Measurements from ENCODE around the gene BANP.
A peak's percentile ranks its signal among the peaks of the same experiment; 100 is the strongest.
"Not testable (repeated sequence)": the region's sequence is repeated elsewhere in the genome, so short reads cannot be mapped to it uniquely, and the experiment has no call there.

The BANP gene

GRCh38 chr16:88022076-88023042, 71.1 kb downstream of the BANP start:
- H3K4me3 ChIP-seq (ENCODE audit: low read depth, low read length), result no peak overlapping the region
- H3K4me1 ChIP-seq (ENCODE audit: control insufficient read depth in 1 of 2, insufficient read depth in 2 of 2, low read length in 2 of 2), result no peaks in the 10 kb centered on the region
- no peak overlapping the region for H2BK12ac ChIP-seq (ENCODE audit: low read length)
- no peak overlapping the region for H4K91ac ChIP-seq (ENCODE audit: low read depth, low read length)
- DNase-seq, result no peak
- no peak overlapping the region for H3K23ac ChIP-seq (ENCODE audit: low read length)
- H4K12ac ChIP-seq (ENCODE audit: low read depth, low read length), result no peak overlapping the region
- H3K18ac ChIP-seq (ENCODE audit: low read length), result no peak overlapping the region
- no peak overlapping the region for H3K27ac ChIP-seq (ENCODE audit: low read depth, low read length)
- no peaks in the 10 kb centered on the region for H3K79me2 ChIP-seq (ENCODE audit: control insufficient read depth, insufficient read depth, low read length, poor library complexity)
- H2BK120ac ChIP-seq (ENCODE audit: insufficient read depth, low read length, poor library complexity), result no peak overlapping the region
- H2BK5ac ChIP-seq (ENCODE audit: low read depth, low read length, poor library complexity), result no peak overlapping the region
- H2AK5ac ChIP-seq (ENCODE audit: low read length), result no peak overlapping the region
- peaks cover 42 to 48% of the 10 kb centered on the region in 2 experiments for H3K36me3 ChIP-seq (ENCODE audit: control insufficient read depth in 1 of 2, insufficient read depth in 2 of 2, low read length in 2 of 2)
- H3K4me2 ChIP-seq (ENCODE audit: low read length), result no peak overlapping the region
- no peaks in the 10 kb centered on the region for H3K79me1 ChIP-seq (ENCODE audit: low read length)
- peaks cover 2% of the 10 kb centered on the region for H3K9me3 ChIP-seq (ENCODE audit: insufficient read depth, low read depth, low read length)
- H3K4ac ChIP-seq (ENCODE audit: low read depth, low read length), result no peak overlapping the region
- no peak overlapping the region for H4K8ac ChIP-seq (ENCODE audit: low read depth, low read length)
- H3K14ac ChIP-seq (ENCODE audit: low read length), result no peak overlapping the region
- no peak overlapping the region for H2AFZ ChIP-seq (ENCODE audit: insufficient read depth, low read length, poor library complexity)
- H3K9ac ChIP-seq (ENCODE audit: low read length), result no peak overlapping the region
- no CpG with 5 or more reads among the region's 23 CpGs for WGBS (ENCODE audit: extremely low coverage, insufficient coverage, insufficient read length)
- H3K27me3 ChIP-seq (ENCODE audit: insufficient read depth, low read length), result no peaks in the 10 kb centered on the region

GRCh38 chr16:88023366-88023765, 72.1 kb downstream of the BANP start:
- no peaks in the 10 kb centered on the region for H3K79me2 ChIP-seq (ENCODE audit: control insufficient read depth, insufficient read depth, low read length, poor library complexity)
- H2BK12ac ChIP-seq (ENCODE audit: low read length), result no peak overlapping the region
- H3K36me3 ChIP-seq (ENCODE audit: control insufficient read depth in 1 of 2, insufficient read depth in 2 of 2, low read length in 2 of 2), result peaks cover 40 to 47% of the 10 kb centered on the region in 2 experiments
- H3K23ac ChIP-seq (ENCODE audit: low read length), result no peak overlapping the region
- H3K4me3 ChIP-seq (ENCODE audit: low read depth, low read length), result no peak overlapping the region
- H3K9ac ChIP-seq (ENCODE audit: low read length), result no peak overlapping the region
- no peak for DNase-seq
- H3K79me1 ChIP-seq (ENCODE audit: low read length), result no peaks in the 10 kb centered on the region
- no peak overlapping the region for H2BK5ac ChIP-seq (ENCODE audit: low read depth, low read length, poor library complexity)
- no peak overlapping the region for H2BK120ac ChIP-seq (ENCODE audit: insufficient read depth, low read length, poor library complexity)
- no peak overlapping the region for H4K91ac ChIP-seq (ENCODE audit: low read depth, low read length)
- no peak overlapping the region for H3K4me2 ChIP-seq (ENCODE audit: low read length)
- H4K12ac ChIP-seq (ENCODE audit: low read depth, low read length), result no peak overlapping the region
- H3K14ac ChIP-seq (ENCODE audit: low read length), result no peak overlapping the region
- no CpG with 5 or more reads among the region's 12 CpGs for WGBS (ENCODE audit: extremely low coverage, insufficient coverage, insufficient read length)
- no peak overlapping the region for H2AK5ac ChIP-seq (ENCODE audit: low read length)
- H3K27ac ChIP-seq (ENCODE audit: low read depth, low read length), result no peak overlapping the region
- no peak overlapping the region for H3K18ac ChIP-seq (ENCODE audit: low read length)
- H3K4ac ChIP-seq (ENCODE audit: low read depth, low read length), result no peak overlapping the region
- H2AFZ ChIP-seq (ENCODE audit: insufficient read depth, low read length, poor library complexity), result no peak overlapping the region
- peaks cover 0 to 7% of the 10 kb centered on the region in 2 experiments for H3K4me1 ChIP-seq (ENCODE audit: control insufficient read depth in 1 of 2, insufficient read depth in 2 of 2, low read length in 2 of 2)
- no peaks in the 10 kb centered on the region for H3K27me3 ChIP-seq (ENCODE audit: insufficient read depth, low read length)
- H4K8ac ChIP-seq (ENCODE audit: low read depth, low read length), result no peak overlapping the region
- peaks cover 2% of the 10 kb centered on the region for H3K9me3 ChIP-seq (ENCODE audit: insufficient read depth, low read depth, low read length)

DNA sequence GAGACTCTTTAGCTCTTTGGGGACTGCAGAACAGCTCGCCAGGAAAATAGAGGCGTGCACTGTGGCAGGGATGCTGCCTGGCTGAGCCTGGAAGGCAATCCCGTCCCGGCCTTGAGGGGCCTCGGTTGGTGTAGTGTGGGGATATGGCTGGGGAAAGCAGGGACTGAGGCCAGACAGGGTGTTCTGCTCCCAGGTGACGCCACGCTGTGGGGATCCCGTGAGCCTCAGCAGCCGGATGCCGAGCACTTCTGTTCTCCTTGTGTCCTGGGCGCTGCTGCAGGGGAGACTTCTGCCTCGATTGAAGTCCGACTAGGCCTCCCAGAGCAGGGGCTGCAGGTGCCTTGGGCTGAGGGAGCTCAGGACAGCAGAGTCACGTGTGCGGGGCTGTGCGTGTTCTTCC, 72.6 kb downstream of the BANP start:
- H3K23ac ChIP-seq (ENCODE audit: low read length), result no peak overlapping the region
- no peak overlapping the region for H4K91ac ChIP-seq (ENCODE audit: low read depth, low read length)
- H3K36me3 ChIP-seq (ENCODE audit: control insufficient read depth in 1 of 2, insufficient read depth in 2 of 2, low read length in 2 of 2), result peaks cover 36 to 44% of the 10 kb centered on the region in 2 experiments
- no peaks in the 10 kb centered on the region for H3K79me2 ChIP-seq (ENCODE audit: control insufficient read depth, insufficient read depth, low read length, poor library complexity)
- H4K8ac ChIP-seq (ENCODE audit: low read depth, low read length), result no peak overlapping the region
- WGBS (ENCODE audit: extremely low coverage, insufficient coverage, insufficient read length), result no CpG with 5 or more reads among the region's 16 CpGs
- H4K12ac ChIP-seq (ENCODE audit: low read depth, low read length), result no peak overlapping the region
- H3K4ac ChIP-seq (ENCODE audit: low read depth, low read length), result no peak overlapping the region
- H2BK5ac ChIP-seq (ENCODE audit: low read depth, low read length, poor library complexity), result no peak overlapping the region
- H2AK5ac ChIP-seq (ENCODE audit: low read length), result no peak overlapping the region
- H2BK120ac ChIP-seq (ENCODE audit: insufficient read depth, low read length, poor library complexity), result no peak overlapping the region
- no peak overlapping the region for H3K4me2 ChIP-seq (ENCODE audit: low read length)
- no peak overlapping the region for H3K9ac ChIP-seq (ENCODE audit: low read length)
- peaks cover 2% of the 10 kb centered on the region for H3K9me3 ChIP-seq (ENCODE audit: insufficient read depth, low read depth, low read length)
- no peak overlapping the region for H3K27ac ChIP-seq (ENCODE audit: low read depth, low read length)
- H2BK12ac ChIP-seq (ENCODE audit: low read length), result no peak overlapping the region
- H3K4me3 ChIP-seq (ENCODE audit: low read depth, low read length), result no peak overlapping the region
- peaks cover 0 to 7% of the 10 kb centered on the region in 2 experiments for H3K4me1 ChIP-seq (ENCODE audit: control insufficient read depth in 1 of 2, insufficient read depth in 2 of 2, low read length in 2 of 2)
- no peaks in the 10 kb centered on the region for H3K27me3 ChIP-seq (ENCODE audit: insufficient read depth, low read length)
- no peak for DNase-seq
- no peak overlapping the region for H3K14ac ChIP-seq (ENCODE audit: low read length)
- no peaks in the 10 kb centered on the region for H3K79me1 ChIP-seq (ENCODE audit: low read length)
- no peak overlapping the region for H2AFZ ChIP-seq (ENCODE audit: insufficient read depth, low read length, poor library complexity)
- H3K18ac ChIP-seq (ENCODE audit: low read length), result no peak overlapping the region

GRCh38 chr16:88024491-88025085, 73.4 kb downstream of the BANP start:
- H3K23ac ChIP-seq (ENCODE audit: low read length); H2BK12ac ChIP-seq (ENCODE audit: low read length); H3K79me1 ChIP-seq (ENCODE audit: low read length); H4K12ac ChIP-seq (ENCODE audit: low read depth, low read length); H3K27me3 ChIP-seq (ENCODE audit: insufficient read depth, low read length); H2BK5ac ChIP-seq (ENCODE audit: low read depth, low read length, poor library complexity); H4K91ac ChIP-seq (ENCODE audit: low read depth, low read length); H3K9ac ChIP-seq (ENCODE audit: low read length); H3K14ac ChIP-seq (ENCODE audit: low read length); H3K4ac ChIP-seq (ENCODE audit: low read depth, low read length); H3K18ac ChIP-seq (ENCODE audit: low read length); H2AK5ac ChIP-seq (ENCODE audit: low read length); H3K9me3 ChIP-seq (ENCODE audit: insufficient read depth, low read depth, low read length); H2AFZ ChIP-seq (ENCODE audit: insufficient read depth, low read length, poor library complexity); H4K8ac ChIP-seq (ENCODE audit: low read depth, low read length); H3K27ac ChIP-seq (ENCODE audit: low read depth, low read length); H3K4me3 ChIP-seq (ENCODE audit: low read depth, low read length); H2BK120ac ChIP-seq (ENCODE audit: insufficient read depth, low read length, poor library complexity); H3K79me2 ChIP-seq (ENCODE audit: control insufficient read depth, insufficient read depth, low read length, poor library complexity); H3K4me2 ChIP-seq (ENCODE audit: low read length); H3K4me1 ChIP-seq (ENCODE audit: control insufficient read depth in 1 of 2, insufficient read depth in 2 of 2, low read length in 2 of 2): not testable (repeated sequence)
- WGBS (ENCODE audit: extremely low coverage, insufficient coverage, insufficient read length), result no CpG with 5 or more reads among the region's 21 CpGs
- peaks cover 32 to 39% of the 10 kb centered on the region in 2 experiments for H3K36me3 ChIP-seq (ENCODE audit: control insufficient read depth in 1 of 2, insufficient read depth in 2 of 2, low read length in 2 of 2)
- DNase-seq, result peak; percentile 91 to 94

Data from trophoblast cell (in vitro differentiated cells and primary cell).